22Rv1 (cell line): ENCODE results near the gene NAV2.

Source experiments
- ZFX ChIP-seq: fragments of 450-650 bp; IDR thresholded peaks from 2 replicates; pipeline ENCODE4 v1.6.1; 2017; ENCODE audit warnings: antibody characterized with exemption, borderline replicate concordance
- TF ChIP-seq, protein P1 (sequence below): fragments of 450-650 bp; IDR thresholded peaks from 2 replicates; pipeline ENCODE4 v1.5.1; 2017; ENCODE audit warnings: mild to moderate bottlenecking

DNA sequence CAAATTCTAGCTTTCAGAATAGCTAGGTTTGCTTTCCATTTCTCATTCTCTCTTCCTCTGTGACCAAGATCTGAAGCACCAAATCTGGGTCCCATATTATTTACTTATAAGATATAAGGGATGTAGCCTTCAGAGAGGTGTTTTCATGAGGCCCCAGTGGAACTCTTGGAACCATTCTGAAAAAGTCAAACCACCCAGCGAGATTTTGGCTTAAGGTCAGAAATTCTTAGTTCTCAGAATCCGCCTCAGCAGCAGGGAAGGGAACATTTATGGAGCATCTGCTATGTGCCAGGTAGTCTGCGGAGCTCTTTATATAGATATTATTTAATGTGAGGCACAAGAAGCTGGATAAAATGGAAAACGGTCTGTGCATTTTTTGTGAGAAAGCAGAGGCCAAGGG, 6.3 kb downstream of the NAV2 start:
- TF ChIP-seq, protein P1, sequence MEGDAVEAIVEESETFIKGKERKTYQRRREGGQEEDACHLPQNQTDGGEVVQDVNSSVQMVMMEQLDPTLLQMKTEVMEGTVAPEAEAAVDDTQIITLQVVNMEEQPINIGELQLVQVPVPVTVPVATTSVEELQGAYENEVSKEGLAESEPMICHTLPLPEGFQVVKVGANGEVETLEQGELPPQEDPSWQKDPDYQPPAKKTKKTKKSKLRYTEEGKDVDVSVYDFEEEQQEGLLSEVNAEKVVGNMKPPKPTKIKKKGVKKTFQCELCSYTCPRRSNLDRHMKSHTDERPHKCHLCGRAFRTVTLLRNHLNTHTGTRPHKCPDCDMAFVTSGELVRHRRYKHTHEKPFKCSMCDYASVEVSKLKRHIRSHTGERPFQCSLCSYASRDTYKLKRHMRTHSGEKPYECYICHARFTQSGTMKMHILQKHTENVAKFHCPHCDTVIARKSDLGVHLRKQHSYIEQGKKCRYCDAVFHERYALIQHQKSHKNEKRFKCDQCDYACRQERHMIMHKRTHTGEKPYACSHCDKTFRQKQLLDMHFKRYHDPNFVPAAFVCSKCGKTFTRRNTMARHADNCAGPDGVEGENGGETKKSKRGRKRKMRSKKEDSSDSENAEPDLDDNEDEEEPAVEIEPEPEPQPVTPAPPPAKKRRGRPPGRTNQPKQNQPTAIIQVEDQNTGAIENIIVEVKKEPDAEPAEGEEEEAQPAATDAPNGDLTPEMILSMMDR: no peak
- no peak for TF ChIP-seq ZFX
